ENCODE measurements around the gene ITGB3BP.
A peak's percentile ranks its signal among the peaks of the same experiment; 100 is the strongest.

ITGB3BP gene

GRCh38 chr1:63414691-63415365 lies 108.2 kb downstream of the ITGB3BP start:
- Mint-ChIP-seq H3K4me1 (peaks cover 46% of the 10 kb centered on the region), H3K9me3 (no peaks in the 10 kb centered on the region), H3K27me3 (ENCODE audit: low read depth) (no peaks in the 10 kb centered on the region), H3K36me3 (ENCODE audit: low read depth) (peaks cover 3% of the 10 kb centered on the region), H3K4me3 (no peak overlapping the region), H3K27ac (peak overlapping the region in 1 of 3 experiments; percentile 23)
- no peak for TF ChIP-seq CTCF (IDR thresholded peaks at IDR 0.05; ENCODE audit: unreplicated experiment in 3 of 3)

GRCh38 chr1:63413394-63413793 lies 109.6 kb downstream of the ITGB3BP start:
- peak; percentile 13 to 25 (median 19) for TF ChIP-seq CTCF (IDR thresholded peaks at IDR 0.05; ENCODE audit: unreplicated experiment in 3 of 3)
- H3K36me3 Mint-ChIP-seq (ENCODE audit: low read depth), result peaks cover 5% of the 10 kb centered on the region
- no peak overlapping the region for H3K4me3 Mint-ChIP-seq

GRCh38 chr1:63411066-63411465 lies 112.0 kb downstream of the ITGB3BP start:
- H3K4me1 Mint-ChIP-seq, result peaks cover 50% of the 10 kb centered on the region
- H3K27ac Mint-ChIP-seq, result peak overlapping the region; percentile 58 to 65 (median 65)
- no peaks in the 10 kb centered on the region for H3K27me3 Mint-ChIP-seq (ENCODE audit: low read depth)

More at GRCh38 chr1:63413394-63413793, 109.6 kb downstream of the ITGB3BP start:
- no peaks in the 10 kb centered on the region for H3K27me3 Mint-ChIP-seq (ENCODE audit: low read depth)
- peak overlapping the region in 1 of 3 experiments; percentile 8 for H3K27ac Mint-ChIP-seq
- no peaks in the 10 kb centered on the region for H3K9me3 Mint-ChIP-seq
- peaks cover 53% of the 10 kb centered on the region for H3K4me1 Mint-ChIP-seq

GRCh38 chr1:63408331-63408730 lies 114.7 kb downstream of the ITGB3BP start:
- peaks cover 35% of the 10 kb centered on the region for H3K4me1 Mint-ChIP-seq
- TF ChIP-seq CTCF (IDR thresholded peaks at IDR 0.05; ENCODE audit: unreplicated experiment in 3 of 3), result no peak
- no peaks in the 10 kb centered on the region for H3K27me3 Mint-ChIP-seq (ENCODE audit: low read depth)
- peak overlapping the region in 2 of 3 experiments; percentile 39 to 54 for H3K27ac Mint-ChIP-seq
- H3K9me3 Mint-ChIP-seq, result no peaks in the 10 kb centered on the region
- peaks cover 12% of the 10 kb centered on the region for H3K36me3 Mint-ChIP-seq (ENCODE audit: low read depth)
- no peak overlapping the region for H3K4me3 Mint-ChIP-seq

More at GRCh38 chr1:63411066-63411465, 112.0 kb downstream of the ITGB3BP start:
- Mint-ChIP-seq H3K9me3 (no peaks in the 10 kb centered on the region), H3K4me3 (no peak overlapping the region), H3K36me3 (ENCODE audit: low read depth) (peaks cover 9% of the 10 kb centered on the region)
- no peak for TF ChIP-seq CTCF (IDR thresholded peaks at IDR 0.05; ENCODE audit: unreplicated experiment in 3 of 3)

- Mint-ChIP-seq H3K27ac (no peak overlapping the region), H3K36me3 (ENCODE audit: low read depth) (peaks cover 13% of the 10 kb centered on the region)
- TF ChIP-seq CTCF (IDR thresholded peaks at IDR 0.05; ENCODE audit: unreplicated experiment in 3 of 3), result no peak
Measured at GRCh38 chr1:63407002-63407401, 116.0 kb downstream of the ITGB3BP start.

GRCh38 chr1:63405987-63406386 lies 117.0 kb downstream of the ITGB3BP start:
- Mint-ChIP-seq H3K36me3 (ENCODE audit: low read depth) (peaks cover 13% of the 10 kb centered on the region), H3K27me3 (ENCODE audit: low read depth) (no peaks in the 10 kb centered on the region), H3K27ac (no peak overlapping the region), H3K4me3 (no peak overlapping the region), H3K9me3 (no peaks in the 10 kb centered on the region), H3K4me1 (peaks cover 20% of the 10 kb centered on the region)
- TF ChIP-seq CTCF (IDR thresholded peaks at IDR 0.05; ENCODE audit: unreplicated experiment in 3 of 3), result no peak

More at GRCh38 chr1:63407002-63407401, 116.0 kb downstream of the ITGB3BP start:
- no peaks in the 10 kb centered on the region for H3K27me3 Mint-ChIP-seq (ENCODE audit: low read depth)
- no peaks in the 10 kb centered on the region for H3K9me3 Mint-ChIP-seq
- H3K4me3 Mint-ChIP-seq, result no peak overlapping the region
- H3K4me1 Mint-ChIP-seq, result peaks cover 30% of the 10 kb centered on the region

Measured in nephron (organoid).